DMS153 (cell line): Measurements from ENCODE around the gene WHRN.

Source experiments
- DNase-seq: peaks from one replicate; lab custom pipeline; 2025; lab: John Stamatoyannopoulos, UW

WHRN gene

GRCh38 chr9:114513055-114513958 is 8.0 kb upstream of the WHRN start:
- no peak for DNase-seq

- DNase-seq, result no peak
Observed at GRCh38 chr9:114511978-114512874, 7.0 kb upstream of the WHRN start.

GRCh38 chr9:114507726-114508125 is 2.5 kb upstream of the WHRN start:
- peak; percentile 32 for DNase-seq

- DNase-seq, result no peak
Observed at GRCh38 chr9:114506082-114506390, 763 bp upstream of the WHRN start.

GRCh38 chr9:114504341-114505186 is 709 bp downstream of the WHRN start:
- peak; percentile 26 for DNase-seq

GRCh38 chr9:114503522-114504340 is 1.5 kb downstream of the WHRN start:
- peak; percentile 21 for DNase-seq

GRCh38 chr9:114503009-114503408 is 2.3 kb downstream of the WHRN start:
- DNase-seq, result peak; percentile 43

GRCh38 chr9:114501796-114502682 is 3.2 kb downstream of the WHRN start:
- peak; percentile 25 for DNase-seq

- no peak for DNase-seq
Observed at GRCh38 chr9:114500697-114501292, 4.5 kb downstream of the WHRN start.

- DNase-seq, result no peak
Observed at GRCh38 chr9:114499941-114500696, 5.2 kb downstream of the WHRN start.

- no peak for DNase-seq
Observed at GRCh38 chr9:114499528-114499927, 5.7 kb downstream of the WHRN start.

- no peak for DNase-seq
Observed at GRCh38 chr9:114497727-114498382, 7.4 kb downstream of the WHRN start.

- no peak for DNase-seq
Observed at GRCh38 chr9:114497236-114497635, 8.0 kb downstream of the WHRN start.

GRCh38 chr9:114496011-114496410 is 9.3 kb downstream of the WHRN start:
- DNase-seq, result no peak

- DNase-seq, result no peak
Observed at GRCh38 chr9:114494776-114495569, 10.3 kb downstream of the WHRN start.

GRCh38 chr9:114493521-114494184 is 11.6 kb downstream of the WHRN start:
- no peak for DNase-seq

- DNase-seq, result no peak
Observed at GRCh38 chr9:114492991-114493390, 12.3 kb downstream of the WHRN start.
